Right ventricle myocardium superior (tissue), 1 donor: ENCODE data around the gene TRMT1. TPM values are rescaled to one million over a fixed set of nuclear protein-coding genes. Genes with fewer than 3 reads are reported as not detected.
"Not testable (repeated sequence)": the region's sequence is repeated elsewhere in the genome, so short reads cannot be mapped to it uniquely, and the experiment has no call there.

ENCODE experiments used
- ATAC-seq: fragments of 200-7000 bp; cut with Tn5 transposase; one replicate; pipeline ENCODE4 v1.9.1; 2020; ENCODE audit warnings: mild to moderate bottlenecking; ENCODE audit not compliant: poor library complexity
- DNase-seq: peaks from one replicate; pipeline ENCODE4 v3.0.0-alpha.2; 2020
- intact Hi-C: fragments of 100-400 bp; cut with DNase I; formaldehyde crosslinking; loops from one replicate; pipeline ENCODE4 v1.11.2; 2022
- total RNA-seq: library from RNA; stranded (reverse); fragmentation: NEBNext Ultra II Directional; extraction: Animal tissue kit (Norgen Biotek cat#: 25700); gene quantifications from one replicate; pipeline ENCODE4 v1.2.1, GENCODE V29; 2021
- donor health status: DM: no; HTN: yes; CAD: no; lungs with severe emphysema.

TRMT1 gene
- total RNA-seq, 1 donor from 2014 or later, result 18.4 TPM

GRCh38 chr19:13151605-13152355 lies 35.2 kb upstream of the TRMT1 start:
- intact Hi-C loops, result no loop called here
- peak; percentile 98 for DNase-seq
- peak; percentile 76 for ATAC-seq

DNA sequence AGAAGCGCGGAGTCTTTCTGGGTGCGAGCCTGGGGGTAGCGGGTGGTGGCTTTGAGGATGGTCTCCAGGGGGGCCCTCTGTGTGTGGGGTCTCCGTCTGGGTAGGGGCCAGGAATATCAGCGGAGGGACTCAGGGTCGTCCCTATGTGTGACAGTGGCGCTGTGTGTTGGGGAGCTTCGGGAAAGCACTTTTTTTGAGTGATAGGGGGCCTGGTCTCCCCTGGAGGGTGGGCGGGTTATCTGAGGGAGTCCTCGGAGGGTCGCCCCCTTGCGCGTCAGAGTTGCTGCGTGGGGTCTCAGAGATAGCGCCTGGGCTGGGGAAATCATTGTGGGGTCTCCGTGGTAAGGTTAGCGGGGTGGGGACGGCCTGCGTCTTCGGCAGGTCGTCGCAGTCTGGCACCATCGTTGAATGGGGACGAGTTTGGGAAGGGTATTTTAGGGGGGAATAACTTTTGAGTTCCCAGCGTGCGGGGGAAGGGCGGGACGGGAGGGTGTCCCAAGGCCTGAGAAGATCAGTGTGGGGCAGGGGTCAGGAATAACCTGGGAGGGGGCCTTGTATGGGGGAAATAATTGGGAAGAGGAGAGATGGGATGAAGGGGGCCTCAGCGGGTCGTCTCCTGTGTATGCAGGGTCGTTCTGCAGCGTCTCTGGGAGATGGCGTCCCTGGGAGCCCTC lies 34.5 kb upstream of the TRMT1 start:
- intact Hi-C loops, result no loop called here
- DNase-seq (peak; percentile 53), ATAC-seq (no peak)

DNA sequence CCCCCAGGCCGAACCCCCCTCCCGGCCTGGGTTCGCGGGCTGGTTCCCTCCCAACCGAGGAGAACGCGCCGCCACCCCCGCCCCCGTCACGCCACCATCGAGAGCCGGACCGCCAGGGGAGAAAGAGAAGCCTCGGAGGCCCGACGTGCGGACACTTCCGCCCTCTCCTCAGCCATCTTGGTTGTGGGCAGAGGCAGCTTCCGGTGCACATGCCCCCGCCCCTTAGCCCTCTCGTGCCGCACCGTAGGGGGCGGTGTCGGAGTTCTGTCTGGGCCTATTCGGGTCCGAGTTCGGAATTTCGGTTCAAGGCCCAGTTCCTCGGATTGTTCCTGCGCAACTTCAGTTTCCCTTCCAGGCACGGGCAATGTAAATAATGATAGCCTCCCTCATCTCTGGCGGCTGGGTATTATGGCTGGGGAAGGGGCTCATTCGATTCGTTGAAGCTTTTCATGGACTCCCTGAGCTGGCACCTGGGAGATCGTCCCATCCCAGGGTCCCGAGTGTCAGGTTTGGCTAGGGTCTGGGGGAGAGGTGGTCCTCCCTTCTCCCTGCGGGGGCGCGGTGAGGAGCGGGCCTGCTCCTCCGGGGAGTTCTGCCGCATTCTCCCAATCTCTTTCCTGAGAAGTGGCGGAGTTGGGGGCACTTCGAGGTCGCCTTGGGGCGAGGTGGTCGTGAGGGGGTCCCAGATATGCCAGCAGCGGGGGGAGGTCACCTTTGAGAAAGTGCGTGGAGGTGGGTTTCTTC lies 33.8 kb upstream of the TRMT1 start, which contains the start of the genes IER2 and STX10:
Gene IER2 (plus strand): TSS at position 225 of the 744 bp plus-strand sequence. CDS start 2,776 bp downstream, outside the sequence.
Gene STX10 (minus strand): TSS at position 189 of the 744 bp plus-strand sequence. CDS start 202 bp downstream, outside the sequence.
- DNase-seq (peak; percentile 97), ATAC-seq (peak; percentile 70)
- intact Hi-C loops, result no loop called here

DNA sequence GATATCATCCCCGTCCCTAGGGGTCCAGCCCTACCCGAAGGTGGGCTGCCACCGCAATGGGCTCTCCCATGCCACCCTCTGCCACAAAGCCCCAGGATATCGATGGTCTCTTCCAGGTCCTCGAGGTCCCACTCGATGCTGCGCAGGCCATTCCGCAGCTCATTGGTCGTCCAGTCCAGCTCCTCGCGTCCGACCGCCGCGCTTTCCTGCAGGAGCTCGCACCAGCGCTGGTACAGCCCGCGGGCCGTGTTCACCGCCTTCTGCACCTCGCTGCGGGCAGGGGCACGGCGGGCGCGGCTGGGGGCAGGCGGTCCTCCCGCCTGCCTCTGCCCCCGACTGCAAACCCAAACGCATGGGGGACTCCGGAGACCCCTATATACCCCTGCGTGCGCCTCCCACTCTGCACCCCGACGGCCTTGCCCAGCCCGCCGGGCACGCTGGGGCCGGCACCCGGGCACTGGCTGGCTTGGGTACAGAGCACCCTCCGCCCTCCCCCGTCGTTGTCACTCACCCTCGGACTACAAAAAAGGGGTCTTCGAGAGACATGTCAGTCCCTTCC lies 33.2 kb upstream of the TRMT1 start:
- intact Hi-C loops, result no loop called here
- ATAC-seq (peak; percentile 0), DNase-seq (peak; percentile 72)

- intact Hi-C loops, ATAC-seq, DNase-seq: not testable (repeated sequence)
Measured at GRCh38 chr19:13149173-13149627, 32.7 kb upstream of the TRMT1 start.

- ATAC-seq (no peak), DNase-seq (peak; percentile 80)
- intact Hi-C loops, result no loop called here
Measured at GRCh38 chr19:13146763-13147563, 30.4 kb upstream of the TRMT1 start.

DNA sequence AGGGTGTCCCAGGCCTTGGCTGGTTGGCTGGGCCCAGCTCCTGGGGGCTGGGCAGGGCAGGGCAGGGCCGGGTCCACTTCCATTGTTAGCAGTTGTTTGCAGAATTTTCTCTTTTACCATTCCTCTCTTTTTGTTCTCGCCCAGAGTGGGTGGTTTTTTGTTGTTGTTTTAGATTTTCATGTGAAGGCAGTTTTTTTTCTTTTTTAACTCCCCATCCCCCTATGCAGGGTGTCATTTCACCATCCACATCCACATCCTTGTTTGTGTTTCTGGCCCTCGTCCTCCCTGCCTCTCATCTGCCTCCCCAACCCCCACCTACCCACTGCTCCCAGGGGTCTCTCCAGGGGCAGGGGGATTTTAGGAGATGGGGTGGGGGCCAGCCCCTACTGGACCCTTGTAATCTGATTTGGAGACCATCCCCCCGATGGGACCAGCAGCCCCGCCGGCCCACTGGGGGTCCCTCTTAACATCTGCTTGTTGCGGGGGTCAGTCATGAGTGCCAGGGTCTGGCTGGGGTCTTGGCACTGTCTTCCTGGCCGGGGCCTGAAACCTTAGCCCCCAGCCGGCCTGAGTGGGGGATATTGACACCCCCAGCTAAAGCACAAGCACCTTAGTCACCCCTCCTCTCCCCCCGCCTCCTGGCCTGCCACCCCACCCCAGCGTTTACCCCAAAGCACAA lies 23.2 kb upstream of the TRMT1 start:
- ATAC-seq (no peak), DNase-seq (no peak)
- intact Hi-C loops, result no loop called here

DNA sequence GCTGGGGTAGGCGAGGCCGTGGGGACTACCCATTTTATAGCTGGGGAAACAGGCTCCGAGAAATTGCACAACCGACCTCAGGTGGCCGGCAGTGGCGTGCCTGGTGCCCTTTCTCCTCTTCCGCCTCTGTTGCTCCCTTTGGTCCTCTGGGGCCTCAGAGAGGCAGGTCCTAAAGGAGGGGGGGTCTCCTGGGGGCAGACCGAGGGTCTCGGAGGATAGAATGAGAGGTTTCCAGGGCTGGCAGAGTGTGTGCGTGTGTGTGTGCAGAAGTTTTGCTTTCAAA lies 22.3 kb upstream of the TRMT1 start:
- DNase-seq, result no peak
- ATAC-seq, result no peak
- intact Hi-C loops, result no loop called here

DNA sequence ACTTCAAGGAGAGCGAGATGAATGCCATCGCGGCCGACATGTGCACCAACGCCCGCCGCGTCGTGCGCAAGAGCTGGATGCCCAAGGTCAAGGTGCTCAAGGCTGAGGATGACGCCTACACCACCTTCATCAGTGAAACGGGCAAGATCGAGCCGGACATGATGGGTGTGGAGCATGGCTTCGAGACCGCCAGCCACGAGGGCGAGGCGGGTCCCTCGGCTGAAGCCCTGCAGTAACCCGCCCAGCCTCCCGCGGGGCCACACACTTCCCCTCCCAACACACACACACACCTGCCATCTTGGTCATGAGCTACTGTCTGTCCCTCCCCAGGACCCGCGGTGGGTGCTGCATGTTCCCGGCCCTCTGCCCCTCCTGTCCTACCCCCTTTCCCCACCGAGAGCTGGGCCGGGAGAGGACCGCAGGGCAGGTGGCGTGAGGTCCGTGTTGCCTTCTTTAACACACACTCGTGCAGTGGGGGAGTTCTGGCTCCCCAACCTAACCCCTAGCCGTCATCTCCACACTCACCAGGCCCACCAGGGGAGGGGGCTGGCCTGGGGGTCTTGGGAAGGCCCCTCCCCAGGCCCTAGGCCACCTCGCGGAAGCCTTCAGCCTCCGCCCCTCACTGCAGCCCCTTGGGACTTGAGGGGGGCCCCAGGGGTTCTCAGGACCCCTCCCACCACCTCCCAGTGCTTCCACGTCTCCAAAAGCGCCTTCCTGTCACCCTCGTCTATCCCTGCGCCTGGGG lies 21.8 kb upstream of the TRMT1 start:
- ATAC-seq, result no peak
- intact Hi-C loops, result no loop called here

GRCh38 chr19:13137290-13137794 lies 20.8 kb upstream of the TRMT1 start:
- intact Hi-C loops, result no loop called here
- DNase-seq (no peak), ATAC-seq (no peak)

More for the DNA sequence above, 21.8 kb upstream of the TRMT1 start:
- no peak for DNase-seq

GRCh38 chr19:13135068-13136062 lies 18.8 kb upstream of the TRMT1 start:
- intact Hi-C loops, result no loop called here
- DNase-seq, result no peak
- ATAC-seq, result no peak

GRCh38 chr19:13134626-13135025 lies 18.1 kb upstream of the TRMT1 start:
- intact Hi-C loops, result no loop called here
- no peak for DNase-seq
- ATAC-seq, result peak; percentile 85

- ATAC-seq, result no peak
- DNase-seq, result no peak
- intact Hi-C loops, result no loop called here
Measured at GRCh38 chr19:13133241-13133870, 16.8 kb upstream of the TRMT1 start.

- ATAC-seq (no peak), DNase-seq (no peak)
- intact Hi-C loops, result no loop called here
Measured at GRCh38 chr19:13132471-13133180, 16.1 kb upstream of the TRMT1 start.
